GM19035 (cell line): ENCODE results near the gene LRRC47.

ENCODE experiments used
- ATAC-seq: cut with Tn5 transposase; IDR thresholded peaks from one replicate; pipeline ENCODE4 v1.9.1; 2021; ENCODE audit not compliant: unreplicated experiment

LRRC47 gene

GRCh38 chr1:3787349-3787715 is 9.0 kb downstream of the LRRC47 start:
- no peak for ATAC-seq

GRCh38 chr1:3786468-3787348 is 9.6 kb downstream of the LRRC47 start:
- ATAC-seq = no peak

- no peak for ATAC-seq
These were observed 10.7 kb downstream of the LRRC47 start for GRCh38 chr1:3785456-3786157.

GRCh38 chr1:3785045-3785444 is 11.3 kb downstream of the LRRC47 start:
- ATAC-seq = no peak

GRCh38 chr1:3783651-3784474 is 12.4 kb downstream of the LRRC47 start:
- no peak for ATAC-seq

- no peak for ATAC-seq
These were observed 15.4 kb downstream of the LRRC47 start for GRCh38 chr1:3780901-3781300.

- ATAC-seq = no peak
These were observed 16.3 kb downstream of the LRRC47 start for GRCh38 chr1:3779912-3780416.

GRCh38 chr1:3779265-3779911 is 16.9 kb downstream of the LRRC47 start:
- ATAC-seq = no peak

- no peak for ATAC-seq
These were observed 17.6 kb downstream of the LRRC47 start for GRCh38 chr1:3778590-3779264.

- ATAC-seq = no peak
These were observed 18.4 kb downstream of the LRRC47 start for GRCh38 chr1:3777647-3778589.

GRCh38 chr1:3777078-3777547 is 19.2 kb downstream of the LRRC47 start:
- no peak for ATAC-seq

- no peak for ATAC-seq
These were observed 19.9 kb downstream of the LRRC47 start for GRCh38 chr1:3776231-3776961.

- no peak for ATAC-seq
These were observed 20.6 kb downstream of the LRRC47 start for GRCh38 chr1:3775490-3776230.

- ATAC-seq = no peak
These were observed 21.3 kb downstream of the LRRC47 start for GRCh38 chr1:3774946-3775489.

- no peak for ATAC-seq
These were observed 21.9 kb downstream of the LRRC47 start for GRCh38 chr1:3774276-3774945.

- ATAC-seq = no peak
These were observed 22.6 kb downstream of the LRRC47 start for GRCh38 chr1:3773572-3774275.
